H9 (cell line): ENCODE measurements around the gene PPP1R3C. TPM values are rescaled to one million over a fixed set of nuclear protein-coding genes. Genes with fewer than 3 reads are reported as not detected.

ENCODE experiments used
- DNase-seq: peaks from one replicate; pipeline ENCODE4 v3.0.0-alpha.2; 2017
- H2AFZ ChIP-seq: one replicate; pipeline ENCODE4 v1.6.1; 2013; ENCODE audit warnings: mild to moderate bottlenecking, low read length, control low read depth, moderate library complexity
- H2AK5ac ChIP-seq: 2 replicates; pipeline ENCODE4 v1.6.1; 2013; ENCODE audit warnings: low read length, control low read depth, mixed read lengths; ENCODE audit not compliant: insufficient read length
- H2BK120ac ChIP-seq: one replicate; pipeline ENCODE4 v1.6.1; 2013; ENCODE audit warnings: low read depth, mild to moderate bottlenecking, low read length, control low read depth, inconsistent platforms; ENCODE audit not compliant: poor library complexity, severe bottlenecking
- H2BK12ac ChIP-seq: 2 replicates; pipeline ENCODE4 v1.6.1; 2013; ENCODE audit warnings: low read length, control low read depth, mixed read lengths, low read depth; ENCODE audit not compliant: insufficient read length
- H2BK15ac ChIP-seq: 2 replicates; pipeline ENCODE4 v1.6.1; 2013; ENCODE audit warnings: low read depth, low read length, control low read depth
- H2BK20ac ChIP-seq: one replicate; pipeline ENCODE4 v1.6.1; 2013; ENCODE audit warnings: low read depth, mild to moderate bottlenecking, low read length, control low read depth, inconsistent platforms; ENCODE audit not compliant: poor library complexity, severe bottlenecking
- H2BK5ac ChIP-seq: 2 replicates; pipeline ENCODE4 v1.6.1; 2013; ENCODE audit warnings: low read length, control low read depth, mixed read lengths; ENCODE audit not compliant: insufficient read length
- H3K14ac ChIP-seq: 2 replicates; pipeline ENCODE4 v1.6.1; 2013; ENCODE audit warnings: low read length, control low read depth; ENCODE audit not compliant: insufficient read depth
- H3K18ac ChIP-seq: 2 replicates; pipeline ENCODE4 v1.6.1; 2013; ENCODE audit warnings: low read depth, mild to moderate bottlenecking, mixed read lengths, low read length, control low read depth; ENCODE audit not compliant: insufficient read length
- H3K23ac ChIP-seq: 2 replicates; pipeline ENCODE4 v1.6.1; 2013; ENCODE audit warnings: low read length, control low read depth, mixed read lengths, low read depth; ENCODE audit not compliant: insufficient read length
- H3K23me2 ChIP-seq: 2 replicates; pipeline ENCODE4 v1.6.1; 2013; ENCODE audit warnings: low read depth, mild to moderate bottlenecking, mixed read lengths, low read length, control low read depth; ENCODE audit not compliant: insufficient read length, poor library complexity, severe bottlenecking
- H3K27ac ChIP-seq: 2 replicates; pipeline ENCODE4 v1.5.1; 2013; ENCODE audit warnings: low read length, control low read depth, mixed read lengths, low read depth; ENCODE audit not compliant: insufficient read length
- H3K27me3 ChIP-seq: 2 replicates; pipeline ENCODE4 v1.6.1; 2013; ENCODE audit warnings: low read length, control low read depth, inconsistent platforms; ENCODE audit not compliant: insufficient read depth
- H3K4ac ChIP-seq: 2 replicates; pipeline ENCODE4 v1.6.1; 2013; ENCODE audit warnings: low read depth, mild to moderate bottlenecking, control low read depth, inconsistent platforms, low read length, moderate library complexity
- H3K4me1 ChIP-seq: 2 replicates; pipeline ENCODE4 v1.6.1; 2013; ENCODE audit warnings: low read length, control low read depth, inconsistent platforms; ENCODE audit not compliant: insufficient read depth
- H3K4me2 ChIP-seq: 2 replicates; pipeline ENCODE4 v1.6.1; 2013; ENCODE audit warnings: low read length, control low read depth, mixed read lengths; ENCODE audit not compliant: insufficient read length, insufficient read depth
- H3K56ac ChIP-seq: 2 replicates; pipeline ENCODE4 v1.6.1; 2013; ENCODE audit warnings: low read depth, mild to moderate bottlenecking, mixed read lengths, low read length, control low read depth; ENCODE audit not compliant: insufficient read length
- H3K79me1 ChIP-seq: 2 replicates; pipeline ENCODE4 v1.6.1; 2013; ENCODE audit warnings: low read depth, mild to moderate bottlenecking, moderate library complexity, low read length, control low read depth, inconsistent platforms; ENCODE audit not compliant: insufficient read depth, poor library complexity, severe bottlenecking
- H3K79me2 ChIP-seq: 2 replicates; pipeline ENCODE4 v1.6.1; 2013; ENCODE audit warnings: low read length, control low read depth, inconsistent platforms; ENCODE audit not compliant: insufficient read depth
- H3K9ac ChIP-seq: 2 replicates; pipeline ENCODE4 v1.6.1; 2013; ENCODE audit warnings: low read length, control low read depth, mixed read lengths; ENCODE audit not compliant: insufficient read length; ENCODE audit errors: extremely low read depth
- H3K9me3 ChIP-seq: one replicate; pipeline ENCODE4 v1.6.1; 2013; ENCODE audit warnings: low read depth, low read length, inconsistent platforms; ENCODE audit not compliant: control insufficient read depth
- H3T11ph ChIP-seq: one replicate; pipeline ENCODE4 v1.6.1; 2013; ENCODE audit warnings: mild to moderate bottlenecking, low read length, control low read depth, inconsistent platforms
- H4K20me1 ChIP-seq: one replicate; pipeline ENCODE4 v1.6.1; 2013; ENCODE audit not compliant: control insufficient read depth, insufficient read length, insufficient read depth
- H4K5ac ChIP-seq: 2 replicates; pipeline ENCODE4 v1.6.1; 2013; ENCODE audit warnings: low read depth, mild to moderate bottlenecking, mixed read lengths, low read length, control low read depth; ENCODE audit not compliant: insufficient read length
- H4K8ac ChIP-seq: replicated peaks from 2 replicates; pipeline ENCODE4 v1.6.1; 2013; ENCODE audit warnings: low read length, control low read depth, mixed read lengths, low read depth; ENCODE audit not compliant: insufficient read length
- H4K91ac ChIP-seq: 2 replicates; pipeline ENCODE4 v1.6.1; 2013; ENCODE audit warnings: low read depth, mild to moderate bottlenecking, moderate library complexity, mixed read lengths, low read length, control low read depth; ENCODE audit not compliant: insufficient read length
- H3K27ac Mint-ChIP-seq, 3 experiments: 2 replicates in 2 of 3; 3 replicates in 1 of 3; pipeline ENCODE4 v1.8.0; 2020 to 2021; ENCODE audit warnings: mixed read lengths in 3 of 3, mild to moderate bottlenecking in 1 of 3, moderate library complexity in 1 of 3
- H3K27me3 Mint-ChIP-seq: 2 replicates; pipeline ENCODE4 v1.8.0; 2021; ENCODE audit warnings: low read depth, mild to moderate bottlenecking, moderate library complexity, mixed read lengths
- H3K36me3 Mint-ChIP-seq, 3 experiments: 2 replicates in 2 of 3; 3 replicates in 1 of 3; pipeline ENCODE4 v1.8.0; 2020 to 2021; ENCODE audit warnings: low read depth in 3 of 3, mixed read lengths in 3 of 3; ENCODE audit not compliant: insufficient read depth in 1 of 3
- H3K4me1 Mint-ChIP-seq, 2 experiments: 2 replicates each; pipeline ENCODE4 v1.8.0; 2020; ENCODE audit warnings: mixed read lengths in 2 of 2
- H3K4me3 Mint-ChIP-seq, 2 experiments: 2 replicates in 1 of 2; 3 replicates in 1 of 2; pipeline ENCODE4 v1.8.0; 2020 to 2021; ENCODE audit warnings: mild to moderate bottlenecking in 2 of 2, mixed read lengths in 2 of 2, moderate library complexity in 1 of 2
- H3K9me3 Mint-ChIP-seq, 2 experiments: 2 replicates in 1 of 2; 3 replicates in 1 of 2; pipeline ENCODE4 v1.8.0; 2020; ENCODE audit warnings: mild to moderate bottlenecking in 2 of 2, mixed read lengths in 2 of 2, moderate library complexity in 1 of 2
- CTCF ChIP-seq: fragments of 200-600 bp; sonication (generic); conservative IDR thresholded peaks from 3 replicates; pipeline ENCODE4 v1.8.0; 2021; ENCODE audit warnings: antibody characterized with exemption, mild to moderate bottlenecking
- total RNA-seq: library from RNA; stranded (reverse); gene quantifications from 2 replicates; pipeline ENCODE4 v1.2.1, GENCODE V29; 2021

PPP1R3C gene
- total RNA-seq, 1 experiment from 2014 or later, result 1.2 TPM

GRCh38 chr10:91665842-91666241 lies 33.0 kb upstream of the PPP1R3C start:
- Histone ChIP-seq H3K14ac (no peak overlapping the region), H3K18ac (no peak overlapping the region), H3K9me3 (no peaks in the 10 kb centered on the region), H3K4me1 (peaks cover 2% of the 10 kb centered on the region; the same call in 1 of the 2 replicates), H3K27ac (no peak overlapping the region), H2AFZ (no peak overlapping the region), H2BK20ac (no peak overlapping the region), H2AK5ac (no peak overlapping the region), H3K79me2 (no peaks in the 10 kb centered on the region), H3K23ac (no peak overlapping the region), H3T11ph (no peak overlapping the region), H3K23me2 (no peaks in the 10 kb centered on the region), H4K5ac (no peak overlapping the region), H3K56ac (no peak overlapping the region), H3K27me3 (no peaks in the 10 kb centered on the region), H3K9ac (no peak overlapping the region), H4K20me1 (no peaks in the 10 kb centered on the region), H3K4me2 (no peak overlapping the region), H3K4ac (no peak overlapping the region), H3K79me1 (no peaks in the 10 kb centered on the region), H2BK15ac (no peak overlapping the region), H4K91ac (no peak overlapping the region), H2BK120ac (no peak overlapping the region), H2BK12ac (no peak overlapping the region), H4K8ac (no peak overlapping the region), H2BK5ac (no peak overlapping the region)
- Mint-ChIP-seq H3K27me3 (no peaks in the 10 kb centered on the region; the same call in 1 of the 2 replicates), H3K4me1 (peaks cover 22 to 28% of the 10 kb centered on the region in 2 experiments), H3K36me3 (peaks cover 0 to 7% (median 2%) of the 10 kb centered on the region in 3 experiments; a peak in 2 of 7 replicates), H3K27ac (no peak overlapping the region), H3K9me3 (peaks cover 0 to 6% of the 10 kb centered on the region in 2 experiments; a peak in 3 of 5 replicates), H3K4me3 (no peak overlapping the region)
- TF ChIP-seq CTCF, result no peak
- DNase-seq, result no peak
